Stimulated activated CD4-positive, alpha-beta T cell treated with anti-CD3 and anti-CD28 coated beads, TNF-alpha, amount 100 ng/mL, for 24 hours (primary cell): ENCODE data around the gene HAGHL.

Source experiments
- DNase-seq, 3 experiments: peaks; one replicate each; pipeline ENCODE4 v3.0.0-alpha.2; 2020; ENCODE audit warnings: low read depth in 3 of 3

The HAGHL gene, protein sequence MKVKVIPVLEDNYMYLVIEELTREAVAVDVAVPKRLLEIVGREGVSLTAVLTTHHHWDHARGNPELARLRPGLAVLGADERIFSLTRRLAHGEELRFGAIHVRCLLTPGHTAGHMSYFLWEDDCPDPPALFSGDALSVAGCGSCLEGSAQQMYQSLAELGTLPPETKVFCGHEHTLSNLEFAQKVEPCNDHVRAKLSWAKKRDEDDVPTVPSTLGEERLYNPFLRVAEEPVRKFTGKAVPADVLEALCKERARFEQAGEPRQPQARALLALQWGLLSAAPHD

DNA sequence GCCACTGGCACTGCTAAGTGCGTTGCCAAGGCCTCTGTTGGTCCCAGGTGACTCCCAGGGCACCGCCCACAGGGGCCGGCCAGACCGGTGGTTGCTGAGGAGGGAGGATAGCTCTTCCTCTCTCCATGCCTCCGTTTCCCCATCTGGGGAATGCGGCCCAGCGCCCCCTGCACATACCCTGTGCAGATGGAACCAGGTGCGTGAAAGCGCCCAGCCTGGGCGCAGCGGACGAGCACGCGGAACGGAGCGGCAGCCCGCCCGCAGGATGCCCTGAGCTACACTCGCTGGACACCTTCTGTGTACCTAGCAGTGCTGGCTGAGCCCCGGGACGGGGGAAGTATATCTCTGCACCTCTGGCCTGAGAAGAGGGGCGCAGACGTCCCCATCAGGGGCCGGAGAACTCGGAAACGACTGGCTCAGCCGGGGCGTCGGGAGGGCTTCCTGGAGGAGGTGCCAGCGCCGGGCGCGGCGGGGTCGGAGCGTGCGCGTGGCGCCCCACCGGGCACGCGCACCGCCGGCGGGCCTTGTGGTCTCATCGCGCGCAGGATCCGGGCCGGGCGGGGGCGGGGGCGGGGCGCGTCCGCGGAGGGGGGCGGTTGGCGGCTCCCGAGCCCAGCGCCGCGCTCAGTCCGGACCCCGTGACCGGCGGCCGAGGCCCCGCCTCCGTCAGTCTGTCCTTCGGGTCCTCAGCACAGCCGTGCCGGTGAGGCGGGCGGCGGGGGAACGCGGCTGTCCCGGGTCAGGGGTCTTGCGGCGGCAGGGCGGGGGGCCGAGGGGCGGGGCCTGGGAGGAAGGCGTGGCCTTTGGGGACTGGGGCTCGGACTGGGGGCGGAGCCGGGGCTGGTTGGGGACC is at the start of gene HAGHL, which contains the start of gene CCDC78:
TSS of gene HAGHL (plus strand) at position 669 of the 853 bp plus-strand sequence. CDS start 404 bp downstream, outside the sequence.
TSS of gene CCDC78 (minus strand) at position 6 of the 853 bp plus-strand sequence. CDS start 76 bp downstream, outside the sequence.
- DNase-seq, result peak in 1 of 3 experiments; percentile 70

DNA sequence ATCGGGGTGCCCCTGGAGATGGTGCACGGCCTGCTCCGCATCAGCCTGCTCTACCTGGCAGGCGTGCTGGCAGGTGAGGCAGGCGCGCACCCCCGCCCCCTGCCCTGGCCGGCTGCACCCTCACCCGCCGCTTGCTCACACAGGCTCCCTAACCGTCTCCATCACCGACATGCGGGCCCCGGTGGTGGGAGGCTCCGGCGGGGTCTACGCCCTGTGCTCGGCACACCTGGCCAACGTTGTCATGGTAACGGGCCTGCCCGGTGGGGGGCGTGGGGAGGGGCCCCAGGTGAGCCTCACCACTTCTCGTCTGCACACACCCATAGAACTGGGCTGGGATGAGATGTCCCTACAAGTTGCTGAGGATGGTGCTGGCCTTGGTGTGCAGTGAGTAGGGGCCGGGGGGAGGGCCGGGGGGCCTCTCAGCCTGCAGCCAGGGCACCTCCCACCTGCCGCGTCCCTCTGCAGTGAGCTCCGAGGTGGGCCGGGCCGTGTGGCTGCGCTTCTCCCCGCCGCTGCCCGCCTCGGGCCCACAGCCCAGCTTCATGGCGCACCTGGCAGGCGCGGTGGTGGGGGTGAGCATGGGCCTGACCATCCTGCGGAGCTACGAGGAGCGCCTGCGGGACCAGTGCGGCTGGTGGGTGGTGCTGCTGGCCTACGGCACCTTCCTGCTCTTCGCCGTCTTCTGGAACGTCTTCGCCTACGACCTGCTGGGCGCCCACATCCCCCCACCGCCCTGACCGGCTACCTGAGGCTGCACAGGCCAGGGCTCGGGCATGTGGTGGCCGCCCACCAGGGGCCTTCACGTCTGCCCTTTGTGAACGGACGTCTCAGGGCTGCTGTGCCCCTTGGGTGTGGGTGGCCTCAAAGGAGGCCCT is 49.4 kb upstream of the HAGHL start:
- DNase-seq, result no peak

DNA sequence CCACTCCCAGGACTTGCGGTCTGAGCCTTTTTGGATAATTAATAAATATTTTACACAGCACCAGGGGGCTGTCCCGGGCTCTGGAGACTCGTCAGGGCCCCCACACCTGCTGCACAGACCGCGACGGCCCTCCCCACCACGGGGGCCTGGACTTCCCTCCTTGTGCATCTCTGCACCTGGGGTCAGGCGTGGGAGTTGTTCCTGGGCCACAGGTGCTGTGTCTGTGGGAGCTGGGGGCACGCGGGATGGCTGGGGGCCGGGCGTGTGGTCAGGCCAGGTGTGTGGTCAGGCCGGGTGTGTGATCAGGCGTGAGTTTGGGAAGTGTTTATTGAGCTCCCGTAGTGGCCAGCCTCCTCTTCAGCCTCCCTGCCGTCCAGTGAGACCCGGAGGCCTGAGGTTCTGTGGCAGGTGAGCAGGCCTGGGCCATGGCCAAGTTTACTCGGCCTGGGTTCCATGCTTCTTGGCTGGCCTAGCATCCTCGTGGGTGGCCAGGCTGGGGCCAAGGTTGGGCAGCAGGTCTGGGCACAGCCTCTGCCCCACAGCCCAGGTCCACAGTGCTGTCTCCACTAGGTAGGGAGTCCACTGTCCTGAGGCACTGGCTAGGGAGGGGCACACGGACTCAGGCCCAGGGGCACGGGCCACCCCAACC is 48.6 kb upstream of the HAGHL start:
- no peak for DNase-seq

DNA sequence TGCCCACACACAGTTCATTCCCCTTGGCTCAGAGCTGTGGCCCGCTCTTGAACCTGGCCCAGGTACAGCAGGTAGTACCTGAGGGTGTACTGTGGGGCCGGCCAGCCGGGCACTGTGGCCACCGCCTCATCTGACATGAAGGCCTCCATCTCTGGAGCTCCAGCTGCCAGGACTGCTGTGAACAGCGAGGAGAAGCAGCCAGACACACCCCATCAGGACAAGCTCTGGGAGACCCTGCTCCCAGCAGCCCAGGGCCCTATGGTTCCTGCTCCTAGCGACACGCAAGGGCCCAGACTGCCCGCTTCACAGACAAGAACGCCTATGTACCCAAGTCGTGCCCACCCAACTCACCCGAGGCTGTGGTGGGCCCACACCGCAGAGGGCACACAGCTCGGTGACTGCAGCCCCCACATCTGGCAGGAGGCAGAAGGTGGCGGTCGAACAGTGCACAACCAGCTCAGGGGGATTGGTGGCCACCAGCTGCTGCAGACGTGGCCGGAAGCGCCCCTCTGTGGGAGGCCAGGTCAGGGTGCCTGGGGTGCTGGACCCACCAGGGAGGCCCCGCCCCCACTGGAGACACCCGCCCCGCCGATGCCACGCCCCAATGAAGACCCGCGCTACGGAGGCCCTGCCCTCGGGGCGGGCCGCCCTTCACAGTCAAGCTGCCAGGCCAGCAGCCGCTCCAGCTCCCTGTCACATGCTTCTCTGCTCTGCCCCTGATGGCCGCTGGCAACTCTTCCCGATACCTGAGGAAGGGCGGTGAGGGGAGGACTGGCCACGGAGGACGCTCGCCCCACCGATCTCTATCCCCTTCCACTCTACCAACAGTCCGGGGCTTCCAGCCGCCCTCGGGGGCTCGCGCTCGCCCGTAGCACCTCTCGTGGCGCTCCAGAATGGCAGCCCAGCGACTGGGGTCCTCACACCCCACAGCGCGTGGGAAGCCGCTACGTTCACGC is 47.8 kb upstream of the HAGHL start:
- DNase-seq, result peak in 2 of 3 experiments; percentile 30 to 59

DNA sequence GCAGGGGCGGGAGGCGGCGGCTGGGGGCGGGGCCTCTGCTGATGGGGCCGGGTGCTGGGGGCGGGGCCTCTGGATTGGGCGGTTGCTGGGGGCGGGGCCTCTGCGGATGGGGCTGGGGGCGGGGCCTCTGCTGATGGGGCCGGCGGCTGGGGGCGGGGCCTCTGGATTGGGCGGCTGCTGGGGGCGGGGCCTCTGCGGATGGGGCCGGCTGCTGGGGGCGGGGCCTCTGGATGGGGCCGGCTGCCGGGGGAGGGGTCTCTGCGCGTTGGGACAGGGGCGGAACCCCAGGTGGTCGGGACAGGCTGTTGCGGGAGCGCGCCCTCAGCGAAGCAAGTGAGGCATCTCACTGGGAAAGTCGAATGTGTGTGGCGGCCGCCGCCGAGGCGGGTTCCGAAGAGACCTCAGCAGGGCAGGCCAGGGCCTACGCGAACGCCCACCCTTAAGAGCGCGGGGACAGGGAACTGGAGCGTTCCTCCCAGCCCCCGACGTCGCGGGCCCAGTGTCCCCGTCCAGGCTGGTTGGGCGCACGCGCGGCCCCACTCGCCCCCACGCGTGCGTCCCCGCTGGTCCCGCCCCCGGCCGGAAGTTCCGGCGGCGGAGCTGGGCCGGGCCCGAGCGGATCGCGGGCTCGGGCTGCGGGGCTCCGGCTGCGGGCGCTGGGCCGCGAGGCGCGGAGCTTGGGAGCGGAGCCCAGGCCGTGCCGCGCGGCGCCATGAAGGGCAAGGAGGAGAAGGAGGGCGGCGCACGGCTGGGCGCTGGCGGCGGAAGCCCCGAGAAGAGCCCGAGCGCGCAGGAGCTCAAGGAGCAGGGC is 46.9 kb upstream of the HAGHL start, which contains the start of gene STUB1:
TSS of gene STUB1 (plus strand) at position 597 of the 811 bp plus-strand sequence. CDS start at position 713, 116 bp downstream.
- peak; percentile 78 to 91 (median 81) for DNase-seq

DNA sequence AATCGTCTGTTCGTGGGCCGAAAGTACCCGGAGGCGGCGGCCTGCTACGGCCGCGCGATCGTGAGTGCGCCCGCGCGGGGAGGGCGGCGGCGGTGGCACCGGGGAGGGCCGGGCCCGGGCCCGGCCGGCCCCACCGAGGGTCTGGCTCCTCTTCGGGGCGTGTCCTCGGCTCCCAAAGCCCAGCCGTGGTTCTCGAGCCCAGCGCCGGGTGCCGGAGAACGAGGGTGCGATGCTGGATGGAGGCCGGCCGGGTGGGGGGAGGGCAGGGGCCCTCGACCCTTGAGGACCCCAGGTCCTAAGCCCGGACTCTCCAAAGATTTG is 46.3 kb upstream of the HAGHL start:
- DNase-seq, result no peak

DNA sequence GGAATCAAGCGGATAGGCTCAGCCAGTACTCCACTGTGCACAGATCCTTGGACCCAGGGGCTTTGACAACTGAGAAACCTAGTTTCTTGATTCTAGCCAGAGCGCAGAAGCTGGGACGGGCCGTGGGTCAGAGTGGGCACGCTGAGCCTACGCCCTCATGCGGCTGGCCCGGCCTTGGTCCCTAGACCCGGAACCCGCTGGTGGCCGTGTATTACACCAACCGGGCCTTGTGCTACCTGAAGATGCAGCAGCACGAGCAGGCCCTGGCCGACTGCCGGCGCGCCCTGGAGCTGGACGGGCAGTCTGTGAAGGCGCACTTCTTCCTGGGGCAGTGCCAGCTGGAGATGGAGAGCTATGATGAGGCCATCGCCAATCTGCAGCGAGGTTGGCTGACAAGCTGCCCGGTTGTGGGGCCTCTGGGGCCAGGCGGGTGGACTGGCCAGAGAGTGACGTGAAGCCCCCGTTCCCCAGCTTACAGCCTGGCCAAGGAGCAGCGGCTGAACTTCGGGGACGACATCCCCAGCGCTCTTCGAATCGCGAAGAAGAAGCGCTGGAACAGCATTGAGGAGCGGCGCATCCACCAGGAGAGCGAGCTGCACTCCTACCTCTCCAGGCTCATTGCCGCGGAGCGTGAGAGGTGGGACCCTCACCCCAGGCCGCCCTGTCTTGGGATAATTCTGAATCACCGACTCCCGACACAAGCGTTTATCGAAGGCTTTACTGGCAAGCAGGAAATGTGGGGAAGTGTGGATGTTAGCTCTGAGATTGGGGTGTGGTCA is 45.8 kb upstream of the HAGHL start:
- DNase-seq, result no peak

DNA sequence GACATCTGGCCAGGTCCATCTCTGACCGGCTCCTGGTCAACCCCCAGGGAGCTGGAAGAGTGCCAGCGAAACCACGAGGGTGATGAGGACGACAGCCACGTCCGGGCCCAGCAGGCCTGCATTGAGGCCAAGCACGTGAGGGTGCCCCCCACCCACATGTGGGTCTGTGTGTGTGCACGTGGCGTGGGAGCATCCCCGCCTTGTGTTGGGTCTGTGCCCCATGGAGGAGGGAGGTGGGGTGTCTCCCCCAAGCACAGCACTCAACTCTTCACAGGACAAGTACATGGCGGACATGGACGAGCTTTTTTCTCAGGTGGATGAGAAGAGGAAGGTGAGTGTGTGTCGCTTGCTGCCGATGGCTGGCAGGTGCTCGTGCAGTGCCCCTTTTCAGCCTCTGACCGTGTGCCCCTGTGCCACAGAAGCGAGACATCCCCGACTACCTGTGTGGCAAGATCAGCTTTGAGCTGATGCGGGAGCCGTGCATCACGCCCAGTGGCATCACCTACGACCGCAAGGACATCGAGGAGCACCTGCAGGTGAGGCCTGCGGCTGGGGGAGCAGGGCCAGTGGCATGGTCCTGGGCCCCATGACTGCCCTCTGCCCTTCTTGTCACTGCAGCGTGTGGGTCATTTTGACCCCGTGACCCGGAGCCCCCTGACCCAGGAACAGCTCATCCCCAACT is 45.0 kb upstream of the HAGHL start:
- DNase-seq, result no peak

DNA sequence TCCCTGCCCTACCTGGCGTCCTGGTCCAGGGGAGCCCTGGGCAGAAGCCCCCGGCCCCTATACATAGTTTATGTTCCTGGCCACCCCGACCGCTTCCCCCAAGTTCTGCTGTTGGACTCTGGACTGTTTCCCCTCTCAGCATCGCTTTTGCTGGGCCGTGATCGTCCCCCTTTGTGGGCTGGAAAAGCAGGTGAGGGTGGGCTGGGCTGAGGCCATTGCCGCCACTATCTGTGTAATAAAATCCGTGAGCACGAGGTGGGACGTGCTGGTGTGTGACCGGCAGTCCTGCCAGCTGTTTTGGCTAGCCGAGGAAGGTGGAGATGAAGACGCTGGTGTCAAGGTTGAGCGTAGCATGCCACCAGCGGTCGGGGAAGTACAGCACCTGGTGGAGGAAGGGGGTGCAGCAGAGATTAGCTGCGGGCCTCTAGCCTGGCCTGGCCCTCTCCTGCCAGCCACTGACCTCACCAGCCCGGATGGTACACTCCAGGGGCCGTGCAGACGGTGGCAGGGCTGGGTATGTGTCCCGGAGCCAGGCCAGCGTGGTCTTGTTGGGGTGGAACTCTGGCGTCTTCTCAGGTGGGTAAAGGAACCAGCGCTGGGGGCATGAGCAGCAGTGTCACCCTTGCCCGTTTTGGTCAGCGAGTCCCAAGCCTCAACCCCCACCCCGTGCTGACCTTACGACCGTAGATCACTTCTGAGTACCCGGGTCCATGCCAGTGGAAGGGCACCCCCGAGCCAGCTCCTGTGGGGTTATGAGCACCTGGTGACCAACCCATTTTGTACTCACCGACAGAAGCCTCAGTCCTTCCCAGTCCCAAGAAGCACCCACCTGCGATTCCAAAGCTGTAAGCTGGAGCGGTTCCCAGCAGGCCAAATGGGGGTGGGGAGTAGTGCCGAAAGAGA is 44.2 kb upstream of the HAGHL start:
- DNase-seq, result no peak

DNA sequence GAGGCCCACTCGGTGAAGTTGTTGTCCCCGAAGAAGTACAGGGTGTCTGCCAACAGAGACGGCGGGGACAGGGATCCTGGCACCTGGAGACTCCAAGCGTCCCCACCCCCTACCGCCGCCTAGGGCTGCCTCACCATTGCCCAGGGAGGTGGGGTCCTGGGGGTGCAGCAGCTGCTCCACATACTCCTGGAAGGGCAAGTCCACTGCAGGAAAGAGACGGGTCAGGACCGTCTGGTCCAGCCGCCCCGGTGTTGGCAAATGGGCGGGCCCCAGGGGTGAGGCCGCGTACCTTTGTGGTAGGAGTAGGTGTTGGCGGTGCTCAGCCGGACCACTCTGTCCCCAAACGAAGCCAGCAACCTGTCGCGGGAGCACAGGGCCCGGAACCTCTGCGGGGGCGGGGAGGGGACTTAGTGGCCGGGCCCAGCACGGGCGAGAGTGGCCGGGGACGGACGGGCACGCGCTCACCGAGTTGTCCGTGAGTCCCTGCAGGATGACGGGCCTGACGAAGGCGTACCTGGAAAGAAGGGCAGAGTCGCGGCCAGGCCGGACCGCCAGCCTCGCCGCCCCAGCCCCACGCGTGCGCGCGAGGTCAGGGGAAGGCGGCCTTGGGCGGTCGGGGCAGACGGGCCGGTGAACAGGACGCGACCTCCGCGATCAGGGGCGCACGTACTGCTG is 43.4 kb upstream of the HAGHL start:
- no peak for DNase-seq

DNA sequence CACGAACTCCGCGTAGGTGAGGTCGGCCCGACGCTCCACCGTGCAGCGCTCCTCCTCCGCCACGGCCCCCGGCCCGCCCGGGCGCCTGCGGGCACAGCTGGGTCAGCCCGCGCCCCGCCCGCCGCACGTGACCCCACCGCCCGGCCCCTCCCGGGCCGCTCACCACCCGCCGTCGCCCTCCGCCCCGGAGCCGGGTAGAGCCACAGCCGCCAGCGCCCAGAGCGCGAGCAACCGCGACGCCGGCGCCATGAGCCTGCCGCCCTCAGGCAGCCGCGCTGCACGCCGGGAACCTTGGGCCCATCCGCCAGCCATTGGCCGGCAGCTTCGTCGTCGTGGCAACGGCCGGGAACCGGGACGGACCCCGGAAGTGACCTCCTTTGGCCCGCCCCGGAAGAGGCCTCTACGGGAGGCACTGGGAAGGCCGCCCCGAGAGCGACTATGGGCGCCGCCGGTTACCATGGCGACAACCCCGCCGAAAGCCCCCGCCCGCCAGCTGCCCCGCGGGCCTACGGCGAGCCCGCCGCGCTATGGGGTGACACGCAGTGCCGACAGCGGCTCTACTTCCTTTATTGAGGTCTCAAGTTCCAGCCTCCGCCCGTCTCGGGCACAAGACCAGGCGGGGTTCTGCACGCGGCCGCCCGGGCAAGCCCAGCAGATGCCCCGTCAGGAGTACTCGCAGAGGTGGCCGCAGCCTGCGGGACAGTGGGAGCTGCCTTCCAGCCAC is 42.7 kb upstream of the HAGHL start, which contains the start of gene JMJD8:
TSS of gene JMJD8 (minus strand) at position 264 of the 724 bp plus-strand sequence. CDS start at position 249, 15 bp downstream.
- peak; percentile 97 to 98 (median 97) for DNase-seq

DNA sequence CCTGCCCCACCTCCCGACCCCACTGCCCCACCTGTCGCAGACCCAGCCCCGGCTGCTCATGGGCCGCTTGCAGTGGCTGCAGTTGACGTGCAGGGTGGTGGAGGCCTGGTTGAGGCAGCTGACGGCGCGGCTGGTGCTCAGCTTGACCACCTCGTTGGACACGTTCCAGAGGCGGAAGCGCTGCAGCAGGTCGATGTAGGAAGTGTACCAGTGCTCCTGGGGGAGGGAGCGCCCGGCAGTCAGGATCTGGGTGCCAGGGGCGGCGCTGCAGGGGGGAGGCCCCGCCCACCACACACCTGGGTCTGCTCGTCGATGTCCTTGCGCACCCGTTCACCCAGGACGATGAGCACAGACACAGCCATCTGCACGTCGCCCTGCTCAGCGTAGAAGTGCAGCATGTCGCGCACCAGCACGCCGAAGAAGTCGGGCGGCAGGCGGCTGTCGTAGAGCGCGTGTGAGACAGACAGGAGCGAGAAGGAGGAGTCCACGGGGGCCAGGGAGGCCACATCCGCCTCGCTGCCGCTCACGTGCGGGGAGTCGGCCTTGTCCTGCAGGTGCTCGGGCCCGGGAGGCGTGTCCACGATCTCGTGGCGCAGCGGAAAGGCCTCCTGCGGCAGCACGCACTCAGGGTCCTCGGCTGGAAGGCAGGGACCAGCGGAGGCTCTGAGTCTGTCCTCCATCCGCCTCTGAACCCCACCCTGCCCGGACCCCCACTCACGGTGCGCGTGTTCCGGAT is 41.8 kb upstream of the HAGHL start:
- no peak for DNase-seq

DNA sequence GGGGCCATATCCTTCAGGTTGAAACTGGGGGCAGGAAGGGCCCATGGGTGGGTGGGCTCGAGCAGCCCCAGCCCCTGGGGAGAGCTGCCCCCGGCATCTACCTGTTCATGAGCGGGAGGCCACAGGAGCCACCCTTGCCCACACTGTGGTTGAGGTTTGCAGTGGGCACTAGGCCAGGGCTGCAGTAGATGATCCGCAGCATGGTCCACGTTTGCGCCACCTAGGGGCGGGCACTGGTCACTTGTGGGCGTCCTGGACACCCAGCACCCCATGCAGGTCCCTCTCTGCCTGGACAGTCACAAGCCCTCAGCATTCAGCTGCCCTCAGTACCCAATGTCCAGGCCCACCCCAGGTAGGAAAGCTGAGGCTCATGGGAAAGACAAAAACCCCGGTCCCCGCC is 40.9 kb upstream of the HAGHL start:
- DNase-seq, result no peak

DNA sequence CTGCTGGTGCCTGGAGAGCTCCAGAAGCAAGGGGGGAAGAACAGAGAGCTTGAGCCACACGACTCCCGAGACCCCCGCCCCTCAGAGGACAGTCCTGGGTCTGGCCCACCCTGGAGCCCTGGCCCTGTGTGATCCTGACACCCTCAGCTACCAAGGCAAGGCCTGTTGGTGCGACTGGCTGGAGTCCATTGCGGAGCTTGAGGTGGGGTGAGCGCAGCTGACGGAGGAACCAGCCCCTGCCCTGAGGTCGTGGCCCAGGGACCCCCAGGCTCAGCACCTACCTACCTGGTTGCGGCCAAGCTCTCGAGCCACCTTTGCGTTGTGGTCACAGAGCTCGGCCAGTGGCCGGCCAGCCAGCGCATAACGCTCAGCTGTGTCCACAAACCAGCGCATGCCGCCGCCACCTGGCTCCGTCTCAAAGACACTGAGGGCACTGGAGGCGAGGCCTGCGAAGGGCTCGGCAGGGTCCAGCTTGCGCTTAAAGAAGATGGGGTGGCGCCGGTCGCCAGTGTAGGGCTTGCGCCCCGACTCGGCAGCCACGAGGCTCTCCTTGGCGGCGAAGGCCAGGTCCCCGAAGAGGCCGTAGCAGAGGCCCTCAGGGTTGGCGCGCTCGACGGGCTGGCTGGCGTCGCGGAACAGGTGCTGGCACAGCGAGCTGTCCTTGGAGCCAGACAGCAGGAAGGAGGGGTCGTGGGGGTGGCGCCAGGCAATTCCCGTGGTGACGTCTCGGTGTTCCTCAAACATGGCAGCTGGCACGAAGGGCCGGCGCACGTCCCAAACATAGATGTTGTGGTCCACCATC is 40.2 kb upstream of the HAGHL start:
- no peak for DNase-seq
